BJ (cell line): Measurements from ENCODE around the gene LHX3. TPM values are rescaled to one million over a fixed set of nuclear protein-coding genes. Genes with fewer than 3 reads are reported as not detected.
"Not testable (repeated sequence)": the region's sequence is repeated elsewhere in the genome, so short reads cannot be mapped to it uniquely, and the experiment has no call there.

Experiments used
- CTCF ChIA-PET: fragments of 350-600 bp; formaldehyde crosslinking; extraction: SDS; loops from one replicate; lab custom pipeline; 2021; ENCODE audit warnings: antibody characterized with exemption, inconsistent platforms; lab: Yijun Ruan, JAX
- POLR2A ChIA-PET: fragments of 300-600 bp; sonication (Branson Sonifier 250); formaldehyde crosslinking; extraction: SDS; loops from one replicate; lab custom pipeline; 2021; ENCODE audit warnings: antibody characterized with exemption; lab: Charles Lee
- DNase-seq: peaks from one replicate; pipeline ENCODE4 v3.0.0-alpha.2; 2011; ENCODE audit warnings: low read depth
- H3K27me3 ChIP-seq: 2 replicates; pipeline ENCODE4 v1.6.0; 2011; ENCODE audit warnings: low read length; ENCODE audit not compliant: control insufficient read depth, insufficient read depth
- H3K36me3 ChIP-seq: 2 replicates; pipeline ENCODE4 v1.5.1; 2011; ENCODE audit warnings: low read length; ENCODE audit not compliant: control insufficient read depth, insufficient read depth
- H3K4me3 ChIP-seq: 2 replicates; pipeline ENCODE4 v1.5.1; 2011; ENCODE audit warnings: low read depth, mild to moderate bottlenecking, control low read depth, low read length
- CTCF ChIP-seq: IDR thresholded peaks from 2 replicates; pipeline ENCODE4 v1.5.1; 2011; ENCODE audit warnings: low read depth, mild to moderate bottlenecking, control low read depth, inconsistent platforms, low read length, moderate library complexity; ENCODE audit not compliant: insufficient read depth
- polyA plus RNA-seq: library from polyadenylated mRNA; depleted of rRNA; stranded (reverse); fragments of >200 nt; gene quantifications from 2 replicates; pipeline ENCODE4 v1.2.3, GENCODE V29; 2011

Gene LHX3
- polyA plus RNA-seq, 1 experiment, result not detected

DNA sequence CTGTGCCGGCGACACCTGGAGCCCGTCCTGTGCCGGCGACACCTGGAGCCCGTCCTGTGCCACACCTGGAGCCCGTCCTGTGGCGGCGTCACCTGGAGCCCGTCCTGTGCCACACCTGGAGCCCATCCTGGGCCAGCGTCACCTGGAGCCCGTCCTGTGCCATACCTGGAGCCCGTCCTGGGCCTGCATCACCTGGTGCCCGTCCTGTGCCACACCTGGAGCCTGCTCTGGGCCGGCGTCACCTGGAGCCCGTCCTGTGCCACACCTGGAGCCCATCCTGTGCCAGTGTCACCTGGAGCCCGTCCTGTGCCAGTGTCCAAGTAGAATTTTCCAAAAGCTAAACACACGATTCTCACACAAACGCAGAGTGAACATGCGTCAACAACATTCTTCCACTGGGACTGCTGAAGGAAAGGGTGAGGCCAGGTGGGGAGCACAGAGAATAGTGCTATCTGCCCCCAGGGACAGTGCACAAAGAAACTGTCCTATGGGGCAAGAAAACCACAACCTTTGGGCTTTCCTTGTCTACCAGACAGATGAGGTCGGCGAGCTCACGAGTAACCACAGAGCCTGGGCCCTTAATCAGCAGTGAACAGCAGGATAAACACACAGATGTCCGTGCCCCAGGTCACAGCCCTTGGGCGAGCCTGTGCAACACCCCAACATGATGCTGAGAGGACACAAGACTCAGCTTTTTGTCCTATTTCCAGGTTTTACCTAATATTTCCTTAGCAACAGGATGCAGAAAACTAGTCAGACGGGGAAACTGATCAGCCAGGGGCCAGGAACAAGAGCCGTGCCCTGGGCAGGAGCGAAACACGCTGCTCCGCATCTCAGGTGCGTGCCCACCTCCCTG lies 32.8 kb upstream of the LHX3 start:
- no peak for DNase-seq
- Histone ChIP-seq H3K27me3 (no peaks in the 10 kb centered on the region), H3K36me3 (peaks cover 6% of the 10 kb centered on the region), H3K4me3 (no peak overlapping the region)
- no peak for TF ChIP-seq CTCF
- ChIA-PET POLR2A (no interaction called here), CTCF (no interaction called here)

- POLR2A ChIA-PET, H3K36me3 ChIP-seq, H3K4me3 ChIP-seq, H3K27me3 ChIP-seq, DNase-seq: not testable (repeated sequence)
- CTCF ChIA-PET, result interaction anchor here (1.0 to 1.1 kb wide), 2 partner anchors 8 to 17 kb away, joined by 3 read pairs; no protein-coding TSS in a partner anchor
Measured at GRCh38 chr9:136236471-136237410, 31.8 kb upstream of the LHX3 start.

- DNase-seq, result no peak
- Histone ChIP-seq H3K27me3 (no peaks in the 10 kb centered on the region), H3K36me3 (peaks cover 6% of the 10 kb centered on the region), H3K4me3 (no peak overlapping the region)
- CTCF ChIA-PET, result interaction anchor here (1.0 to 1.1 kb wide), 2 partner anchors 9 to 16 kb away, joined by 3 read pairs; no protein-coding TSS in a partner anchor
- no peak for TF ChIP-seq CTCF
- POLR2A ChIA-PET, result no interaction called here
Measured at GRCh38 chr9:136235709-136236455, 31.0 kb upstream of the LHX3 start.

DNA sequence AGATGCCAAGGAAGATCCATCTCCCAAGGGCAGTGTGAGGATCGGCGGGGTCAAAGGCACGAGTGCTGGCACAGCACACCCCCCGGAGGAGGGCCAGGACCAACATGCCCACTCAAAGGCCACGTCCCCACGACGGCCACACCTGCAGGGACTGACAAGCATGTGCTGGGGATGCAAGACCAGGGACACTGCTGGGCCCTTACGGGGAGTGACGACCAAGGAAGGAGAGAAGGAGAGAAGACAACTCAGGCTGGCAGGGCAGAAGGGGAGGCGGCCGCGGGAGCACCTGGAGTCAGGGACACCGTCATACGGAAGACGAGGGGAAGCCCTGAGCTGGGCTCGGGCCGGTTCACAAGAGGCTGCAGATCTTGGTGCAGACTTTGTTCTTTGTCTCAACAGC lies 30.2 kb upstream of the LHX3 start:
- H3K4me3 ChIP-seq, result no peak overlapping the region
- ChIA-PET POLR2A (no interaction called here), CTCF (no interaction called here)
- DNase-seq, result no peak
- no peaks in the 10 kb centered on the region for H3K27me3 ChIP-seq
- H3K36me3 ChIP-seq, result peaks cover 6% of the 10 kb centered on the region
- no peak for TF ChIP-seq CTCF

GRCh38 chr9:136234597-136234996 lies 29.7 kb upstream of the LHX3 start:
- Histone ChIP-seq H3K27me3 (no peaks in the 10 kb centered on the region), H3K4me3 (no peak overlapping the region), H3K36me3 (peaks cover 6% of the 10 kb centered on the region)
- TF ChIP-seq CTCF, result no peak
- DNase-seq, result no peak
- POLR2A ChIA-PET, result interaction anchor here (0.6 kb wide), 1 partner anchor 37 kb away, joined by 5 read pairs; no protein-coding TSS in a partner anchor
- CTCF ChIA-PET, result interaction anchor here (1.3 kb wide), 1 partner anchor 9 kb away, joined by 5 read pairs; no protein-coding TSS in a partner anchor
